Measurements from ENCODE around the gene UROS.

- TF ChIP-seq CTCF (IDR thresholded peaks at IDR 0.05; ENCODE audit: poor library complexity, severe bottlenecking) (no peak), REST (IDR thresholded peaks at IDR 0.05; ENCODE audit: borderline replicate concordance) (no peak), SMC3 (conservative IDR thresholded peaks at IDR 0.05; ENCODE audit: poor library complexity) (no peak), POLR2AphosphoS5 (IDR thresholded peaks at IDR 0.05) (no peak), TAF1 (IDR thresholded peaks at IDR 0.05; ENCODE audit: low read depth) (no peak)
Measured at GRCh38 chr10:125772864-125773180, 50.2 kb downstream of the UROS start.

All from neural cell (in vitro differentiated cells).